ENCODE measurements around the gene CNN2.

CNN2 gene

GRCh38 chr19:996051-996838 is 30.2 kb upstream of the CNN2 start:
- no peak for DNase-seq

GRCh38 chr19:998064-998463 is 28.3 kb upstream of the CNN2 start:
- no peak for DNase-seq

- DNase-seq: no peak
These were observed 27.1 kb upstream of the CNN2 start for GRCh38 chr19:999379-999719.

GRCh38 chr19:1000095-1000494 is 26.3 kb upstream of the CNN2 start, which contains the start of gene GRIN3B:
Gene GRIN3B (plus strand): TSS chr19:1000419. CDS start chr19:1000438, 19 bp downstream.
- no peak for DNase-seq

- no peak for DNase-seq
These were observed 25.5 kb upstream of the CNN2 start for GRCh38 chr19:1000591-1001537.

- no peak for DNase-seq
These were observed 24.8 kb upstream of the CNN2 start for GRCh38 chr19:1001538-1002166.

- no peak for DNase-seq
These were observed 23.8 kb upstream of the CNN2 start for GRCh38 chr19:1002600-1002999.

GRCh38 chr19:1003283-1003682 is 23.1 kb upstream of the CNN2 start:
- no peak for DNase-seq

GRCh38 chr19:1004204-1004802 is 22.1 kb upstream of the CNN2 start:
- no peak for DNase-seq

- DNase-seq: no peak
These were observed 21.4 kb upstream of the CNN2 start for GRCh38 chr19:1004803-1005664.

GRCh38 chr19:1006711-1007398 is 19.6 kb upstream of the CNN2 start:
- DNase-seq: no peak

- DNase-seq: no peak
These were observed 18.8 kb upstream of the CNN2 start for GRCh38 chr19:1007399-1008251.

- no peak for DNase-seq
These were observed 18.0 kb upstream of the CNN2 start for GRCh38 chr19:1008268-1009040.

GRCh38 chr19:1009041-1009980 is 17.1 kb upstream of the CNN2 start:
- DNase-seq: no peak

GRCh38 chr19:1009981-1010538 is 16.3 kb upstream of the CNN2 start:
- no peak for DNase-seq

GRCh38 chr19:1010586-1011510 is 15.6 kb upstream of the CNN2 start:
- no peak for DNase-seq

GRCh38 chr19:1011831-1012333 is 14.5 kb upstream of the CNN2 start:
- DNase-seq: no peak
